GM18526 (cell line): ENCODE measurements around the gene COL5A1.

Source experiments
- POLR2A ChIP-seq: IDR thresholded peaks from 3 replicates; pipeline ENCODE4 v1.6.1; 2011; ENCODE audit not compliant: insufficient read length; ENCODE audit errors: extremely low read depth

COL5A1 gene

GRCh38 chr9:134765785-134766184, 124.2 kb downstream of the COL5A1 start:
- TF ChIP-seq POLR2A: no peak

GRCh38 chr9:134766587-134766986, 125.0 kb downstream of the COL5A1 start:
- TF ChIP-seq POLR2A: peak; percentile 41

GRCh38 chr9:134768332-134768708, 126.7 kb downstream of the COL5A1 start:
- TF ChIP-seq POLR2A: no peak

- TF ChIP-seq POLR2A: no peak
Observed at GRCh38 chr9:134768709-134769351, 127.2 kb downstream of the COL5A1 start.

GRCh38 chr9:134770972-134771971, 129.7 kb downstream of the COL5A1 start:
- no peak for TF ChIP-seq POLR2A

GRCh38 chr9:134772331-134772730, 130.7 kb downstream of the COL5A1 start:
- no peak for TF ChIP-seq POLR2A

GRCh38 chr9:134773842-134774241, 132.2 kb downstream of the COL5A1 start:
- TF ChIP-seq POLR2A: no peak

- no peak for TF ChIP-seq POLR2A
Observed at GRCh38 chr9:134774410-134774809, 132.8 kb downstream of the COL5A1 start.

- no peak for TF ChIP-seq POLR2A
Observed at GRCh38 chr9:134775081-134775951, 133.7 kb downstream of the COL5A1 start.

GRCh38 chr9:134776080-134776796, 134.6 kb downstream of the COL5A1 start:
- no peak for TF ChIP-seq POLR2A

GRCh38 chr9:134777153-134777552, 135.6 kb downstream of the COL5A1 start:
- TF ChIP-seq POLR2A: no peak

- no peak for TF ChIP-seq POLR2A
Observed at GRCh38 chr9:134778156-134778555, 136.6 kb downstream of the COL5A1 start.

- TF ChIP-seq POLR2A: no peak
Observed at GRCh38 chr9:134778841-134779411, 137.3 kb downstream of the COL5A1 start.

GRCh38 chr9:134779640-134780039, 138.0 kb downstream of the COL5A1 start:
- TF ChIP-seq POLR2A: no peak
